Measurements from ENCODE around the gene KIF23. TPM values are rescaled to one million over a fixed set of nuclear protein-coding genes. Genes with fewer than 3 reads are reported as not detected.

Gene KIF23
- total RNA-seq, 4 donors from 2014 or later, result 0.47 to 0.81 TPM; not detected in 2

GRCh38 chr15:69467636-69468035 is 53.5 kb downstream of the KIF23 start:
- TF ChIP-seq POLR2A (IDR thresholded peaks at IDR 0.05) (no peak), CTCF (IDR thresholded peaks at IDR 0.05 in 4 of 5, conservative IDR thresholded peaks at IDR 0.05 in 1 of 5) (no peak)
- DNase-seq (no peak), ATAC-seq (no peak)
- peaks cover 7 to 8% of the 10 kb centered on the region in 2 donors for H3K4me1 ChIP-seq
- no peaks in the 10 kb centered on the region for H3K27me3 ChIP-seq
- H3K9me3 ChIP-seq, result no peaks in the 10 kb centered on the region
- intact Hi-C loops (cut with DNase I; ENCODE audit: low total_unique reads) (loop anchor here (2.0 kb wide), 1 partner anchor 409 kb away; no protein-coding TSS in a partner anchor), in situ Hi-C loops (cut with MboI; ENCODE audit: low sequenced_read_pairs in 4 of 4) (no loop called here)
- H3K4me3 ChIP-seq, result no peak overlapping the region
- no peak overlapping the region for H3K27ac ChIP-seq
- H3K36me3 ChIP-seq, result no peaks in the 10 kb centered on the region

- H3K36me3 ChIP-seq, result no peaks in the 10 kb centered on the region
- H3K27me3 ChIP-seq, result no peaks in the 10 kb centered on the region
- no peak for TF ChIP-seq CTCF (IDR thresholded peaks at IDR 0.05 in 4 of 5, conservative IDR thresholded peaks at IDR 0.05 in 1 of 5)
- TF ChIP-seq POLR2A (IDR thresholded peaks at IDR 0.05), result no peak
- ATAC-seq, result peak; percentile 25 to 59
- intact Hi-C loops (cut with DNase I; ENCODE audit: low total_unique reads), result no loop called here
- H3K9me3 ChIP-seq, result no peaks in the 10 kb centered on the region
- H3K27ac ChIP-seq, result no peak overlapping the region
- in situ Hi-C loops (cut with MboI; ENCODE audit: low sequenced_read_pairs in 4 of 4), result no loop called here
- peak in 1 of 2 donors; percentile 49 for DNase-seq
- no peak overlapping the region for H3K4me3 ChIP-seq
- peaks cover 2 to 4% of the 10 kb centered on the region in 2 donors for H3K4me1 ChIP-seq
These were observed 54.3 kb downstream of the KIF23 start for GRCh38 chr15:69468241-69469121.

- ATAC-seq (no peak), DNase-seq (no peak)
- in situ Hi-C loops (cut with MboI; ENCODE audit: low sequenced_read_pairs in 4 of 4), result loop anchor here (5.0 to 10.0 kb wide), 2 partner anchors 1015 to 1018 kb away; no protein-coding TSS in a partner anchor
- Histone ChIP-seq H3K9me3 (no peaks in the 10 kb centered on the region), H3K27ac (no peak overlapping the region), H3K36me3 (no peaks in the 10 kb centered on the region), H3K4me3 (no peak overlapping the region), H3K4me1 (no peaks in the 10 kb centered on the region), H3K27me3 (no peaks in the 10 kb centered on the region)
- intact Hi-C loops (cut with DNase I; ENCODE audit: low total_unique reads), result loop anchor here (10.0 kb wide), 1 partner anchor 125 kb away; no protein-coding TSS in a partner anchor
- TF ChIP-seq CTCF (IDR thresholded peaks at IDR 0.05 in 4 of 5, conservative IDR thresholded peaks at IDR 0.05 in 1 of 5) (no peak), POLR2A (IDR thresholded peaks at IDR 0.05) (no peak)
These were observed 55.5 kb downstream of the KIF23 start for GRCh38 chr15:69469467-69470201.

GRCh38 chr15:69472046-69472445 is 57.9 kb downstream of the KIF23 start:
- H3K4me3 ChIP-seq, result no peak overlapping the region
- H3K9me3 ChIP-seq, result no peaks in the 10 kb centered on the region
- no peaks in the 10 kb centered on the region for H3K36me3 ChIP-seq
- H3K27ac ChIP-seq, result no peak overlapping the region
- no peak for TF ChIP-seq CTCF (IDR thresholded peaks at IDR 0.05 in 4 of 5, conservative IDR thresholded peaks at IDR 0.05 in 1 of 5)
- no peak for TF ChIP-seq POLR2A (IDR thresholded peaks at IDR 0.05)
- in situ Hi-C loops (cut with MboI; ENCODE audit: low sequenced_read_pairs in 4 of 4) (loop anchor here (5.0 to 10.0 kb wide), 2 partner anchors 1013 to 1015 kb away; no protein-coding TSS in a partner anchor), intact Hi-C loops (cut with DNase I; ENCODE audit: low total_unique reads) (loop anchor here (10.0 kb wide), 1 partner anchor 123 kb away; no protein-coding TSS in a partner anchor)
- no peaks in the 10 kb centered on the region for H3K4me1 ChIP-seq
- ATAC-seq, result no peak
- no peaks in the 10 kb centered on the region for H3K27me3 ChIP-seq
- DNase-seq, result no peak

All from gastrocnemius medialis (tissue), 4 donors.